ENCODE measurements around the gene KCNQ5. TPM values are rescaled to one million over a fixed set of nuclear protein-coding genes. Genes with fewer than 3 reads are reported as not detected.

Gene KCNQ5
- total and polyA plus RNA-seq, 4 donors: 0.15 to 8.1 (median 2.4) TPM

DNA sequence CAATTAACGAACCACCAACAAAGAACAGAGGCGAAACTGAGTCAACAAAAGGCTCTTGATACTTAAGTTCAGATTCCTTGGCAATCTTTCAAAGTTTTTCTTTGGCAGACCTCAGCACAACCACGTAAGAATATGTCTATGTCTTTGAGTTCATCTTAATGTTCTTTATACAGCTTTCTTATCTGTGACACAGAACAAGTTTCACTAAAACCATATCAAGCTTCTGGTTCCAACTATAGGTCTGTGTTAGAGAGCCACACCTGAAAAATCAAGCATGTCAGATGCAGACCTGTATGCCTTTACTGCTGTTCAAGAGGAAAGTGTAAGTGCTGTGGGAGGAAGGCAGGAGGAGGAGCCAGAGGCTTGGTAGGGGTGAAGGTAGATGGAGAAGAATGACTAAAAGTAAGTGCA is 332.1 kb downstream of the KCNQ5 start:
- no peak for ATAC-seq (ENCODE audit: low FRiP score)
- no peak overlapping the region for H3K27ac ChIP-seq (ENCODE audit: low read depth in 1 of 2, low read length in 2 of 2)
- WGBS, 2 donors: 60% methylated on average over 3 of the region's 3 CpGs

GRCh38 chr6:72954716-72955115 is 332.9 kb downstream of the KCNQ5 start:
- DNase-seq: no peak
- 55 to 58% methylated on average over 4 of the region's 4 CpGs for WGBS, 2 donors
- H3K36me3 ChIP-seq (ENCODE audit: control insufficient read depth in 1 of 2, insufficient read depth in 2 of 2, low read length in 1 of 2): no peaks in the 10 kb centered on the region
- no peak overlapping the region for H3K27ac ChIP-seq (ENCODE audit: low read depth in 1 of 2, low read length in 2 of 2)
- H3K9me3 ChIP-seq (ENCODE audit: control insufficient read depth, low read length): no peaks in the 10 kb centered on the region
- no peak overlapping the region for H3K4me3 ChIP-seq (ENCODE audit: low read length in 2 of 2)
- peaks cover 6 to 16% of the 10 kb centered on the region in 2 donors for H3K4me1 ChIP-seq (ENCODE audit: control insufficient read depth in 1 of 2, insufficient read depth in 2 of 2, low read length in 2 of 2)
- no peaks in the 10 kb centered on the region for H3K27me3 ChIP-seq (ENCODE audit: control insufficient read depth in 1 of 2, insufficient read depth in 2 of 2, low read length in 1 of 2)
- no peak for ATAC-seq (ENCODE audit: low FRiP score)
- intact Hi-C loops (cut with DNase I): loop anchor here (10.0 kb wide), 2 partner anchors 90 to 330 kb away; partner anchors contain the start of gene KCNQ5 (in 2 of the 2)

More for the DNA sequence above, 332.1 kb downstream of the KCNQ5 start:
- Histone ChIP-seq H3K4me3 (ENCODE audit: low read length in 2 of 2) (no peak overlapping the region), H3K27me3 (ENCODE audit: control insufficient read depth in 1 of 2, insufficient read depth in 2 of 2, low read length in 1 of 2) (no peaks in the 10 kb centered on the region), H3K9me3 (ENCODE audit: control insufficient read depth, low read length) (no peaks in the 10 kb centered on the region), H3K36me3 (ENCODE audit: control insufficient read depth in 1 of 2, insufficient read depth in 2 of 2, low read length in 1 of 2) (no peaks in the 10 kb centered on the region), H3K4me1 (ENCODE audit: control insufficient read depth in 1 of 2, insufficient read depth in 2 of 2, low read length in 2 of 2) (peaks cover 6 to 19% of the 10 kb centered on the region in 2 donors)
- no peak for DNase-seq
- intact Hi-C loops (cut with DNase I): loop anchor here (2.0 to 10.0 kb wide), 3 partner anchors 91 to 329 kb away; partner anchors contain the start of gene KCNQ5 (in 2 of the 2)

DNA sequence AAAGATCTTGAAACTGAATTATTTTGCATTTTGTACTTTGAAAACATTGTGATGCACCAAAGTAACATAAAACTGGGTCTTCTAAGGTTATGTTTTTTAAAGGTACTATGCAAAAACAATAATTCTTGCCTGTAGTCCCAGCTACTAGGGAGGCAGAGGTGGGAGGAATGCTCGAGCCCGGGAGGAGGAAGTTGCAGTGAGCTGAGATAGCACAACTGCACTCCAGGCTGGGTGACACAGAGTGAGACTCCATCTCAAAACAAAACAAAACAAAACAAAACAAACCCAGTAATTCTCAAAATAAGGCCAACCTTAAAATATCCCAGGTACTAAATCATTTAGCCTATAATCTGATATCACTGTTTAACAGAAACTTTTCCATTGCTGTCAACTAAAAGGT is 333.8 kb downstream of the KCNQ5 start:
- DNase-seq (no peak), ATAC-seq (ENCODE audit: low FRiP score) (no peak)
- Histone ChIP-seq H3K27me3 (ENCODE audit: control insufficient read depth in 1 of 2, insufficient read depth in 2 of 2, low read length in 1 of 2) (no peaks in the 10 kb centered on the region), H3K9me3 (ENCODE audit: control insufficient read depth, low read length) (no peaks in the 10 kb centered on the region), H3K27ac (ENCODE audit: low read depth in 1 of 2, low read length in 2 of 2) (no peak overlapping the region), H3K4me1 (ENCODE audit: control insufficient read depth in 1 of 2, insufficient read depth in 2 of 2, low read length in 2 of 2) (peaks cover 6 to 13% of the 10 kb centered on the region in 2 donors), H3K36me3 (ENCODE audit: control insufficient read depth in 1 of 2, insufficient read depth in 2 of 2, low read length in 1 of 2) (no peaks in the 10 kb centered on the region), H3K4me3 (ENCODE audit: low read length in 2 of 2) (no peak overlapping the region)
- WGBS, 2 donors: 20 to 35% methylated on average over 2 of the region's 2 CpGs
- intact Hi-C loops (cut with DNase I): loop anchor here (10.0 kb wide), 2 partner anchors 89 to 331 kb away; partner anchors contain the start of gene KCNQ5 (in 2 of the 2)

DNA sequence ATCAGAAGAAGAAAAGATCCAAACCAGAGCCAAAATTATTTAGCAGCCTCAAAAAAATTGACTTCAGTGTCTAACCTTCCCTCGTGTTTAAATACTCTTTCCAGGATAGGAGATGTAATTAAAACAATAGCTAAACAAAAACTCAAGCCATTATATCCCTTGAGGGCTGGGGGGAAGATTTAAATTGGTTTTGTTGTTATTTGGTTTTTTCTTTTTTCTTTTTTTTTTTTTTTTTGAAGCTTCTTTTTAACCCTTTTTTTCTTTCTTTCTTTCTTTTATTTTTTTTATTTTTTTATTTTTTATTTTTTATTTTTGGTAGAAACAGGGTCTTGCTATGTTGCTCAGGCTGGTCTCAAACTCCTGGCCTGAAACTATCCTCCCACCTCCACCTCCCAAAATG is 334.4 kb downstream of the KCNQ5 start:
- H3K27ac ChIP-seq (ENCODE audit: low read depth in 1 of 2, low read length in 2 of 2): no peak overlapping the region
- H3K36me3 ChIP-seq (ENCODE audit: control insufficient read depth in 1 of 2, insufficient read depth in 2 of 2, low read length in 1 of 2): no peaks in the 10 kb centered on the region
- WGBS, 2 donors: 45 to 62% methylated on average over 1 of the region's 1 CpG
- no peaks in the 10 kb centered on the region for H3K27me3 ChIP-seq (ENCODE audit: control insufficient read depth in 1 of 2, insufficient read depth in 2 of 2, low read length in 1 of 2)
- H3K4me3 ChIP-seq (ENCODE audit: low read length in 2 of 2): no peak overlapping the region
- peaks cover 6 to 13% of the 10 kb centered on the region in 2 donors for H3K4me1 ChIP-seq (ENCODE audit: control insufficient read depth in 1 of 2, insufficient read depth in 2 of 2, low read length in 2 of 2)
- intact Hi-C loops (cut with DNase I): loop anchor here (10.0 kb wide), 2 partner anchors 89 to 331 kb away; partner anchors contain the start of gene KCNQ5 (in 2 of the 2)
- ATAC-seq (ENCODE audit: low FRiP score): no peak
- no peaks in the 10 kb centered on the region for H3K9me3 ChIP-seq (ENCODE audit: control insufficient read depth, low read length)
- DNase-seq: no peak

GRCh38 chr6:72959821-72960220 is 338.0 kb downstream of the KCNQ5 start:
- no peaks in the 10 kb centered on the region for H3K27me3 ChIP-seq (ENCODE audit: control insufficient read depth in 1 of 2, insufficient read depth in 2 of 2, low read length in 1 of 2)
- H3K36me3 ChIP-seq (ENCODE audit: control insufficient read depth in 1 of 2, insufficient read depth in 2 of 2, low read length in 1 of 2): no peaks in the 10 kb centered on the region
- no peaks in the 10 kb centered on the region for H3K9me3 ChIP-seq (ENCODE audit: control insufficient read depth, low read length)
- intact Hi-C loops (cut with DNase I): loop anchor here (10.0 kb wide), 3 partner anchors 85 to 335 kb away; partner anchors contain the start of gene KCNQ5 (in 2 of the 2)
- peaks cover 1 to 3% of the 10 kb centered on the region in 2 donors for H3K4me1 ChIP-seq (ENCODE audit: control insufficient read depth in 1 of 2, insufficient read depth in 2 of 2, low read length in 2 of 2)
- 27 to 36% methylated on average over 2 of the region's 2 CpGs for WGBS, 2 donors
- DNase-seq (no peak), ATAC-seq (ENCODE audit: low FRiP score) (no peak)
- no peak overlapping the region for H3K4me3 ChIP-seq (ENCODE audit: low read length in 2 of 2)
- H3K27ac ChIP-seq (ENCODE audit: low read depth in 1 of 2, low read length in 2 of 2): no peak overlapping the region

DNA sequence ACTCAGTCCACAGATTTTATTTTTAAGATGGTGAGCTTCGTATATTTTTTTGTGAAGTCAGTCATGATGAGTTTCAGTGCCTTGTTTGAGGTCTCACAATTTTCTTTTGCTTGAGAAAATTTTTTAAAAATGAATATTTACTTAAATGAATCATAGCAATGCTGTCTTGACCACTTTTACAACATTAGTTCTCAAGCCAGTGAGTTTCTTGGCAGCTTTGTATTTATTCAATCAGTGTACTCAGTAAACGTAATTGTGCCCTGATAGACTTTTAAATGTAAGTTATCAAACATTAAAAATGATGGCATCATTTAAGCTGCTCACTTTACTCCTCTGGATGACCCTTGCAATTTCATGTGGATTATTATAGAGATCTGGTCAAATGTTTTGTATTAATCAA is 342.1 kb downstream of the KCNQ5 start:
- H3K27me3 ChIP-seq (ENCODE audit: control insufficient read depth in 1 of 2, insufficient read depth in 2 of 2, low read length in 1 of 2): no peaks in the 10 kb centered on the region
- WGBS, 2 donors: 15 to 18% methylated on average over 2 of the region's 2 CpGs
- H3K4me3 ChIP-seq (ENCODE audit: low read length in 2 of 2): no peak overlapping the region
- DNase-seq: no peak
- peaks cover 0 to 4% of the 10 kb centered on the region in 2 donors for H3K4me1 ChIP-seq (ENCODE audit: control insufficient read depth in 1 of 2, insufficient read depth in 2 of 2, low read length in 2 of 2)
- H3K27ac ChIP-seq (ENCODE audit: low read depth in 1 of 2, low read length in 2 of 2): no peak overlapping the region
- no peaks in the 10 kb centered on the region for H3K9me3 ChIP-seq (ENCODE audit: control insufficient read depth, low read length)
- intact Hi-C loops (cut with DNase I): loop anchor here in 1 of 2 donors (10.0 kb wide), 1 partner anchor 171 kb away; no protein-coding TSS in a partner anchor
- no peaks in the 10 kb centered on the region for H3K36me3 ChIP-seq (ENCODE audit: control insufficient read depth in 1 of 2, insufficient read depth in 2 of 2, low read length in 1 of 2)
- ATAC-seq (ENCODE audit: low FRiP score): no peak

GRCh38 chr6:72966628-72967280 is 344.9 kb downstream of the KCNQ5 start:
- no peak for DNase-seq
- Histone ChIP-seq H3K36me3 (ENCODE audit: control insufficient read depth in 1 of 2, insufficient read depth in 2 of 2, low read length in 1 of 2) (no peaks in the 10 kb centered on the region), H3K4me1 (ENCODE audit: control insufficient read depth in 1 of 2, insufficient read depth in 2 of 2, low read length in 2 of 2) (peaks cover 0 to 4% of the 10 kb centered on the region in 2 donors), H3K4me3 (ENCODE audit: low read length in 2 of 2) (no peak overlapping the region), H3K27ac (ENCODE audit: low read depth in 1 of 2, low read length in 2 of 2) (no peak overlapping the region), H3K9me3 (ENCODE audit: control insufficient read depth, low read length) (no peaks in the 10 kb centered on the region), H3K27me3 (ENCODE audit: control insufficient read depth in 1 of 2, insufficient read depth in 2 of 2, low read length in 1 of 2) (no peaks in the 10 kb centered on the region)
- no peak for ATAC-seq (ENCODE audit: low FRiP score)
- intact Hi-C loops (cut with DNase I): loop anchor here in 1 of 2 donors (10.0 kb wide), 1 partner anchor 168 kb away; no protein-coding TSS in a partner anchor
- WGBS, 2 donors: 43 to 49% methylated on average over 1 of the region's 1 CpG

- intact Hi-C loops (cut with DNase I): loop anchor here in 1 of 2 donors (10.0 kb wide), 1 partner anchor 167 kb away; no protein-coding TSS in a partner anchor
- WGBS, 2 donors: 94% methylated on average over 1 of the region's 1 CpG
Measured at GRCh38 chr6:72967329-72967728, 345.5 kb downstream of the KCNQ5 start.

More at GRCh38 chr6:72967329-72967728, 345.5 kb downstream of the KCNQ5 start:
- H3K4me3 ChIP-seq (ENCODE audit: low read length in 2 of 2): no peak overlapping the region
- H3K4me1 ChIP-seq (ENCODE audit: control insufficient read depth in 1 of 2, insufficient read depth in 2 of 2, low read length in 2 of 2): peaks cover 0 to 4% of the 10 kb centered on the region in 2 donors
- H3K36me3 ChIP-seq (ENCODE audit: control insufficient read depth in 1 of 2, insufficient read depth in 2 of 2, low read length in 1 of 2): no peaks in the 10 kb centered on the region
- no peak for ATAC-seq (ENCODE audit: low FRiP score)
- no peaks in the 10 kb centered on the region for H3K27me3 ChIP-seq (ENCODE audit: control insufficient read depth in 1 of 2, insufficient read depth in 2 of 2, low read length in 1 of 2)
- no peak for DNase-seq
- H3K27ac ChIP-seq (ENCODE audit: low read depth in 1 of 2, low read length in 2 of 2): no peak overlapping the region
- H3K9me3 ChIP-seq (ENCODE audit: control insufficient read depth, low read length): no peaks in the 10 kb centered on the region

All from aorta (tissue), 5 donors.